Neural cell (in vitro differentiated cells): ENCODE data around the gene KRT82. TPM values are rescaled to one million over a fixed set of nuclear protein-coding genes. Genes with fewer than 3 reads are reported as not detected.

Experiments used
- H2AFZ ChIP-seq: fragments of 200-600, 300-800 bp; sonication (generic), shearing (Covaris generic); 2 replicates; pipeline ENCODE4 v1.6.0; 2014; ENCODE audit warnings: low read depth, mild to moderate bottlenecking, antibody characterized with exemption, low read length, moderate library complexity
- H3F3A ChIP-seq: fragments of 200-600 bp; shearing (Covaris generic); 2 replicates; pipeline ENCODE4 v1.6.1; 2016; ENCODE audit warnings: mild to moderate bottlenecking, moderate library complexity, mixed read lengths, antibody characterized with exemption, low read length; ENCODE audit not compliant: insufficient read depth, poor library complexity, severe bottlenecking
- H3K27ac ChIP-seq: fragments of 200-600, 300-800 bp; sonication (generic), shearing (Covaris generic); 2 replicates; pipeline ENCODE4 v1.5.1; 2014; ENCODE audit warnings: mild to moderate bottlenecking, low read length, moderate library complexity
- H3K27me3 ChIP-seq: fragments of 300-800, 200-600 bp; sonication (generic), shearing (Covaris generic); 2 replicates; pipeline ENCODE4 v1.6.0; 2014; ENCODE audit warnings: mild to moderate bottlenecking, low read depth, low read length, moderate library complexity; ENCODE audit not compliant: insufficient read depth
- H3K36me3 ChIP-seq: fragments of 300-800, 200-600 bp; sonication (generic), shearing (Covaris generic); 2 replicates; pipeline ENCODE4 v1.5.1; 2014; ENCODE audit warnings: mild to moderate bottlenecking, antibody characterized with exemption, low read length, moderate library complexity; ENCODE audit not compliant: insufficient read depth
- H3K4me2 ChIP-seq: fragments of 300-800, 200-600 bp; sonication (generic), shearing (Covaris generic); 2 replicates; pipeline ENCODE4 v1.6.0; 2014; ENCODE audit warnings: mild to moderate bottlenecking, low read length
- H3K4me3 ChIP-seq: fragments of 300-800, 200-600 bp; sonication (generic), shearing (Covaris generic); 2 replicates; pipeline ENCODE4 v1.5.1; 2014; ENCODE audit warnings: mild to moderate bottlenecking, low read length, moderate library complexity
- H3K79me2 ChIP-seq: fragments of 200-600 bp; shearing (Covaris generic); replicated peaks from 2 replicates; pipeline ENCODE4 v1.6.0; 2014; ENCODE audit warnings: mild to moderate bottlenecking, low read length, moderate library complexity; ENCODE audit not compliant: insufficient read depth
- H3K9ac ChIP-seq: fragments of 300-800, 200-600 bp; sonication (generic), shearing (Covaris generic); 2 replicates; pipeline ENCODE4 v1.6.1; 2016; ENCODE audit warnings: mild to moderate bottlenecking, low read length, mixed read lengths
- H3K9me2 ChIP-seq: fragments of 200-600 bp; shearing (Covaris generic); 2 replicates; pipeline ENCODE4 v1.6.1; 2016; ENCODE audit warnings: mild to moderate bottlenecking, low read length, mixed read lengths; ENCODE audit not compliant: insufficient read depth
- H3K9me3 ChIP-seq: fragments of 200-600, 300-800 bp; sonication (generic), shearing (Covaris generic); 2 replicates; pipeline ENCODE4 v1.6.1; 2016; ENCODE audit warnings: mild to moderate bottlenecking, mixed run types, low read length, moderate library complexity, mixed read lengths
- H4K20me1 ChIP-seq: fragments of 200-600 bp; shearing (Covaris generic); 2 replicates; pipeline ENCODE4 v1.6.1; 2016; ENCODE audit warnings: mild to moderate bottlenecking, mixed run types; ENCODE audit not compliant: insufficient read depth
- EP300 ChIP-seq: fragments of 450-650 bp; conservative IDR thresholded peaks from 2 replicates; pipeline ENCODE4 v1.6.1; 2014; ENCODE audit warnings: antibody characterized with exemption, mild to moderate bottlenecking, moderate library complexity; ENCODE audit not compliant: poor library complexity, severe bottlenecking
- EZH2 ChIP-seq: fragments of 200-600, 300-800 bp; shearing (Covaris generic), sonication (generic); IDR thresholded peaks from 2 replicates; pipeline ENCODE4 v1.6.1; 2014; ENCODE audit warnings: antibody characterized with exemption, low read length, borderline replicate concordance, mild to moderate bottlenecking; ENCODE audit not compliant: insufficient read depth, poor library complexity, severe bottlenecking
- MXI1 ChIP-seq: fragments of 450-650 bp; conservative IDR thresholded peaks from 2 replicates; pipeline ENCODE4 v1.6.1; 2014; ENCODE audit warnings: antibody characterized with exemption, mild to moderate bottlenecking; ENCODE audit not compliant: poor library complexity, severe bottlenecking
- POLR2AphosphoS5 ChIP-seq: IDR thresholded peaks from 2 replicates; pipeline ENCODE4 v1.6.1; 2012
- RAD21 ChIP-seq: fragments of 450-650 bp; conservative IDR thresholded peaks from 2 replicates; pipeline ENCODE4 v1.6.1; 2014; ENCODE audit warnings: antibody characterized with exemption, mild to moderate bottlenecking, moderate library complexity
- SMC3 ChIP-seq: fragments of 450-650 bp; conservative IDR thresholded peaks from 2 replicates; pipeline ENCODE4 v1.6.1; 2014; ENCODE audit warnings: antibody characterized with exemption, mild to moderate bottlenecking, moderate library complexity; ENCODE audit not compliant: poor library complexity
- TAF1 ChIP-seq: IDR thresholded peaks from 2 replicates; pipeline ENCODE4 v1.6.1; 2012; ENCODE audit warnings: low read depth
- polyA plus RNA-seq: library from polyadenylated mRNA; depleted of rRNA; stranded (reverse); fragments of >200 nt; gene quantifications from 2 replicates; pipeline ENCODE4 v1.2.3, GENCODE V29; 2014
- TF ChIP-seq, protein P1 (sequence below): IDR thresholded peaks from 2 replicates; pipeline ENCODE4 v1.6.1; 2012; ENCODE audit warnings: borderline replicate concordance
- TF ChIP-seq, protein P2 (sequence below): fragments of 450-650 bp; IDR thresholded peaks from 2 replicates; pipeline ENCODE4 v1.5.1; 2014; ENCODE audit warnings: antibody characterized with exemption, mild to moderate bottlenecking, moderate library complexity; ENCODE audit not compliant: poor library complexity, severe bottlenecking

Gene KRT82
- polyA plus RNA-seq, 1 donor from 2014 or later, result not detected

DNA sequence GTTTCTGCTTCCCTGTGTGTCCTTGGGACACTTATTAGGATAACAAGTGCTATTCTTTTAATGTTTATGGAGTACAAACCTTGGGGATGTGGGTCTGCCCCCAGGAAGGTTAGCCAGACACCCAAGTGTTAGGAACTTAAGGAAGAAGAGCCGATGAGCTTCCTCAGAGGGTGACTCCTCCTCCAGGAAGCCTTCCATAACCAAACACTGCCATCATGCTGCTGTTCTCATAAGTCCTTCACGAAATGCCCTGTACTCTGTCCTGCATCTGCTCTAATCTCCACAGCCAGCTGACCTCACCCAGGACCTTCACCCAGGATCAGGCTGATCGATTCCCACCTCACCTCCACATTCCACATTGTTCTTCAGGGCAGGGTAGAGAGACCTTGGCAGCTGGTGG, 37.6 kb downstream of the KRT82 start:
- no peaks in the 10 kb centered on the region for H4K20me1 ChIP-seq
- H2AFZ ChIP-seq, result no peak overlapping the region
- no peak overlapping the region for H3K4me2 ChIP-seq
- H3K9me2 ChIP-seq, result no peaks in the 10 kb centered on the region
- no peak overlapping the region for H3K4me3 ChIP-seq
- no peaks in the 10 kb centered on the region for H3K9me3 ChIP-seq
- no peaks in the 10 kb centered on the region for H3K79me2 ChIP-seq
- H3K36me3 ChIP-seq, result no peaks in the 10 kb centered on the region
- no peak overlapping the region for H3K27ac ChIP-seq
- H3K9ac ChIP-seq, result no peak overlapping the region
- TF ChIP-seq POLR2AphosphoS5, result no peak
- TF ChIP-seq EZH2, result no peak
- TF ChIP-seq EP300, result no peak
- TF ChIP-seq RAD21, result no peak
- TF ChIP-seq MXI1, result no peak
- TF ChIP-seq, protein P1, sequence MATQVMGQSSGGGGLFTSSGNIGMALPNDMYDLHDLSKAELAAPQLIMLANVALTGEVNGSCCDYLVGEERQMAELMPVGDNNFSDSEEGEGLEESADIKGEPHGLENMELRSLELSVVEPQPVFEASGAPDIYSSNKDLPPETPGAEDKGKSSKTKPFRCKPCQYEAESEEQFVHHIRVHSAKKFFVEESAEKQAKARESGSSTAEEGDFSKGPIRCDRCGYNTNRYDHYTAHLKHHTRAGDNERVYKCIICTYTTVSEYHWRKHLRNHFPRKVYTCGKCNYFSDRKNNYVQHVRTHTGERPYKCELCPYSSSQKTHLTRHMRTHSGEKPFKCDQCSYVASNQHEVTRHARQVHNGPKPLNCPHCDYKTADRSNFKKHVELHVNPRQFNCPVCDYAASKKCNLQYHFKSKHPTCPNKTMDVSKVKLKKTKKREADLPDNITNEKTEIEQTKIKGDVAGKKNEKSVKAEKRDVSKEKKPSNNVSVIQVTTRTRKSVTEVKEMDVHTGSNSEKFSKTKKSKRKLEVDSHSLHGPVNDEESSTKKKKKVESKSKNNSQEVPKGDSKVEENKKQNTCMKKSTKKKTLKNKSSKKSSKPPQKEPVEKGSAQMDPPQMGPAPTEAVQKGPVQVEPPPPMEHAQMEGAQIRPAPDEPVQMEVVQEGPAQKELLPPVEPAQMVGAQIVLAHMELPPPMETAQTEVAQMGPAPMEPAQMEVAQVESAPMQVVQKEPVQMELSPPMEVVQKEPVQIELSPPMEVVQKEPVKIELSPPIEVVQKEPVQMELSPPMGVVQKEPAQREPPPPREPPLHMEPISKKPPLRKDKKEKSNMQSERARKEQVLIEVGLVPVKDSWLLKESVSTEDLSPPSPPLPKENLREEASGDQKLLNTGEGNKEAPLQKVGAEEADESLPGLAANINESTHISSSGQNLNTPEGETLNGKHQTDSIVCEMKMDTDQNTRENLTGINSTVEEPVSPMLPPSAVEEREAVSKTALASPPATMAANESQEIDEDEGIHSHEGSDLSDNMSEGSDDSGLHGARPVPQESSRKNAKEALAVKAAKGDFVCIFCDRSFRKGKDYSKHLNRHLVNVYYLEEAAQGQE, result no peak
- TF ChIP-seq SMC3, result no peak
- TF ChIP-seq TAF1, result no peak
- TF ChIP-seq, protein P2, sequence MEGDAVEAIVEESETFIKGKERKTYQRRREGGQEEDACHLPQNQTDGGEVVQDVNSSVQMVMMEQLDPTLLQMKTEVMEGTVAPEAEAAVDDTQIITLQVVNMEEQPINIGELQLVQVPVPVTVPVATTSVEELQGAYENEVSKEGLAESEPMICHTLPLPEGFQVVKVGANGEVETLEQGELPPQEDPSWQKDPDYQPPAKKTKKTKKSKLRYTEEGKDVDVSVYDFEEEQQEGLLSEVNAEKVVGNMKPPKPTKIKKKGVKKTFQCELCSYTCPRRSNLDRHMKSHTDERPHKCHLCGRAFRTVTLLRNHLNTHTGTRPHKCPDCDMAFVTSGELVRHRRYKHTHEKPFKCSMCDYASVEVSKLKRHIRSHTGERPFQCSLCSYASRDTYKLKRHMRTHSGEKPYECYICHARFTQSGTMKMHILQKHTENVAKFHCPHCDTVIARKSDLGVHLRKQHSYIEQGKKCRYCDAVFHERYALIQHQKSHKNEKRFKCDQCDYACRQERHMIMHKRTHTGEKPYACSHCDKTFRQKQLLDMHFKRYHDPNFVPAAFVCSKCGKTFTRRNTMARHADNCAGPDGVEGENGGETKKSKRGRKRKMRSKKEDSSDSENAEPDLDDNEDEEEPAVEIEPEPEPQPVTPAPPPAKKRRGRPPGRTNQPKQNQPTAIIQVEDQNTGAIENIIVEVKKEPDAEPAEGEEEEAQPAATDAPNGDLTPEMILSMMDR, result no peak
- no peaks in the 10 kb centered on the region for H3F3A ChIP-seq
- H3K27me3 ChIP-seq, result no peaks in the 10 kb centered on the region

DNA sequence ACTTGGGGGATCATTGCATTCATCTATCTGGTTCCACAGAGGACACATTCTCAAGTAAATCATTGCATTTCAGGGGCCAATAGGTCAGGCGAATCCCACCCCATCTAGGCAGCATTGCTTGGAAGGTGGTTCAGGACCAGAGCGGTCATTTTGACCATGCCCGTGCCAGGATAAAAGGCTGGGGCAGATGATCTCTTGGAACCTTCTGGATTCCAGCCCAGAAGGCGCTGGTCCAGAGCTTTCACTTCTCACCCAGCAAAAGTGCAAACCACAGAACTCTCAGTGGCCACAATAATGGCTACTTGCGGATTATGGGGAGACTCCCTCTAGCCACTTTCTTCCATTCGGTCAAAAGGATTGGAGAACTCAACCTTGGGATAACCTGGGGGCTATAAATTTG, 38.3 kb downstream of the KRT82 start:
- H3K79me2 ChIP-seq, result no peaks in the 10 kb centered on the region
- no peaks in the 10 kb centered on the region for H3K27me3 ChIP-seq
- H2AFZ ChIP-seq, result no peak overlapping the region
- no peak overlapping the region for H3K4me2 ChIP-seq
- H3K36me3 ChIP-seq, result no peaks in the 10 kb centered on the region
- H4K20me1 ChIP-seq, result no peaks in the 10 kb centered on the region
- no peaks in the 10 kb centered on the region for H3F3A ChIP-seq
- no peak overlapping the region for H3K27ac ChIP-seq
- TF ChIP-seq EP300 (no peak), RAD21 (no peak), POLR2AphosphoS5 (no peak), SMC3 (no peak), MXI1 (no peak), TAF1 (no peak), EZH2 (no peak)
- TF ChIP-seq, protein P1, result no peak
- TF ChIP-seq, protein P2, result no peak
- H3K4me3 ChIP-seq, result no peak overlapping the region
- no peaks in the 10 kb centered on the region for H3K9me3 ChIP-seq
- no peaks in the 10 kb centered on the region for H3K9me2 ChIP-seq
- no peak overlapping the region for H3K9ac ChIP-seq
